ENCODE results near the gene NPFFR1.

- TF ChIP-seq CTCF (IDR thresholded peaks at IDR 0.05) (no peak), POLR2A (IDR thresholded peaks at IDR 0.05) (no peak)
These were observed 28.4 kb upstream of the NPFFR1 start for GRCh38 chr10:70312249-70312648.
